Activated CD4-positive, alpha-beta T cell treated with anti-CD3 and anti-CD28 coated beads for 1 hour (primary cell): ENCODE results near the gene NDOR1.

Experiments used
- DNase-seq: peaks from one replicate; pipeline ENCODE4 v3.0.0-alpha.2; 2020

Gene NDOR1

GRCh38 chr9:137167747-137168572, 37.5 kb upstream of the NDOR1 start:
- DNase-seq = no peak

- DNase-seq = no peak
Measured at GRCh38 chr9:137168573-137168903, 37.0 kb upstream of the NDOR1 start.

- no peak for DNase-seq
Measured at GRCh38 chr9:137168904-137169856, 36.3 kb upstream of the NDOR1 start.

GRCh38 chr9:137169896-137170358, 35.6 kb upstream of the NDOR1 start, which contains the start of gene LRRC26:
Gene LRRC26, minus strand, starts transcription at chr9:137170051. Its CDS starts 108 bp downstream, at chr9:137169943.
- no peak for DNase-seq

- DNase-seq = no peak
Measured at GRCh38 chr9:137170486-137171148, 34.9 kb upstream of the NDOR1 start.

- DNase-seq = no peak
Measured at GRCh38 chr9:137171149-137171900, 34.2 kb upstream of the NDOR1 start.

GRCh38 chr9:137172901-137173795, 32.4 kb upstream of the NDOR1 start:
- no peak for DNase-seq

GRCh38 chr9:137173796-137174664, 31.5 kb upstream of the NDOR1 start:
- no peak for DNase-seq

- DNase-seq = no peak
Measured at GRCh38 chr9:137174722-137175293, 30.7 kb upstream of the NDOR1 start.

GRCh38 chr9:137175345-137175961, 30.0 kb upstream of the NDOR1 start:
- DNase-seq = no peak

GRCh38 chr9:137176302-137177182, 29.0 kb upstream of the NDOR1 start:
- no peak for DNase-seq

GRCh38 chr9:137178201-137178938, 27.1 kb upstream of the NDOR1 start:
- DNase-seq = no peak

GRCh38 chr9:137178939-137179630, 26.4 kb upstream of the NDOR1 start:
- DNase-seq = no peak

GRCh38 chr9:137179761-137180160, 25.7 kb upstream of the NDOR1 start:
- DNase-seq = no peak

- DNase-seq = no peak
Measured at GRCh38 chr9:137180491-137180890, 25.0 kb upstream of the NDOR1 start.

GRCh38 chr9:137181680-137182079, 23.8 kb upstream of the NDOR1 start:
- no peak for DNase-seq

- no peak for DNase-seq
Measured at GRCh38 chr9:137182836-137183235, 22.7 kb upstream of the NDOR1 start.
